ENCODE measurements around the gene MAGI2. TPM values are rescaled to one million over a fixed set of nuclear protein-coding genes. Genes with fewer than 3 reads are reported as not detected.

MAGI2 gene
- total and polyA plus RNA-seq, 2 experiments from 2014 or later, result 10.4 to 26.4 TPM

GRCh38 chr7:78063758-78064157 lies 1389.7 kb downstream of the MAGI2 start:
- Histone ChIP-seq H3F3A (replicated peaks; ENCODE audit: low read depth) (no peaks in the 10 kb centered on the region), H3K79me2 (replicated peaks; ENCODE audit: insufficient read depth) (no peaks in the 10 kb centered on the region), H4K20me1 (replicated peaks; ENCODE audit: insufficient read depth) (no peaks in the 10 kb centered on the region), H3K4me2 (no peak overlapping the region), H3K36me3 (ENCODE audit: insufficient read depth) (no peaks in the 10 kb centered on the region), H3K9me2 (ENCODE audit: insufficient read depth) (no peaks in the 10 kb centered on the region), H3K27me3 (ENCODE audit: insufficient read depth) (no peaks in the 10 kb centered on the region), H2AFZ (no peak overlapping the region), H3K4me3 (no peak overlapping the region), H3K4me1 (ENCODE audit: insufficient read depth) (peaks cover 9% of the 10 kb centered on the region), H3K27ac (ENCODE audit: low read depth) (no peak overlapping the region)
- H3K36me3 Mint-ChIP-seq (ENCODE audit: low read depth), result no peaks in the 10 kb centered on the region
- no peak overlapping the region for H3K4me3 Mint-ChIP-seq
- H3K27me3 Mint-ChIP-seq (ENCODE audit: insufficient read depth, low read depth, poor library complexity), result peaks cover 3% of the 10 kb centered on the region
- no peak for ATAC-seq
- H3K27ac Mint-ChIP-seq, result no peak overlapping the region
- peaks cover 9% of the 10 kb centered on the region for H3K4me1 Mint-ChIP-seq
- H3K9me3 Mint-ChIP-seq, result no peaks in the 10 kb centered on the region
- no peak for DNase-seq (ENCODE audit: low spot score)
- TF ChIP-seq ZNF462 (CRISPR knock-in tag; IDR thresholded peaks at IDR 0.05) (no peak), CREB1 (CRISPR knock-in tag; IDR thresholded peaks at IDR 0.05; ENCODE audit: low read depth) (no peak), STAT1 (IDR thresholded peaks at IDR 0.05; ENCODE audit: unreplicated experiment) (no peak), JUNB (IDR thresholded peaks at IDR 0.05; ENCODE audit: unreplicated experiment) (no peak), REST (IDR thresholded peaks at IDR 0.05; ENCODE audit: unreplicated experiment) (no peak), ETS1 (IDR thresholded peaks at IDR 0.05) (no peak), NANOG (IDR thresholded peaks at IDR 0.05; ENCODE audit: borderline replicate concordance) (no peak)
